ENCODE data around the gene TEAD1. TPM values are rescaled to one million over a fixed set of nuclear protein-coding genes. Genes with fewer than 3 reads are reported as not detected.

TEAD1 gene
- total RNA-seq, 1 donor from 2014 or later, result 12.2 TPM

DNA sequence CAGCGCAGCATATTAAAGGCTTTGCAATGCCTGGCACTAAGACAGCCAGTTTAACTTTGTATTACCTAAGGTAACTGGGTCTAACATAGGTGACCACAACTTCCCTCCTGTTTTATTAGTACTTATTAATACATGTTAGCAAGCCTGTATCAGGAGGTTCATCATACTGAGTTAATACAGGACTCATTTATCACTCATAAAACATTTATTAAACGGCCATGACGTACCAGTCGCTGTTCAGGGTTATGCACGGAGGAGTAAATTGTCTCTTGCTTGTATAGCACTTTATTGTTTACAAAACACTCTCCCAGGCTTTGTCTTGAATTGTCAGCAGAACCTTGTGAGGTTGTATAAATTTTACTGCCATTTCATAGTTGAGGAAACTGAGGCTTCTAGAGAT lies 55.7 kb downstream of the TEAD1 start:
- no peak for DNase-seq (ENCODE audit: low spot score in 2 of 2)
- FAIRE-seq, result no peak

DNA sequence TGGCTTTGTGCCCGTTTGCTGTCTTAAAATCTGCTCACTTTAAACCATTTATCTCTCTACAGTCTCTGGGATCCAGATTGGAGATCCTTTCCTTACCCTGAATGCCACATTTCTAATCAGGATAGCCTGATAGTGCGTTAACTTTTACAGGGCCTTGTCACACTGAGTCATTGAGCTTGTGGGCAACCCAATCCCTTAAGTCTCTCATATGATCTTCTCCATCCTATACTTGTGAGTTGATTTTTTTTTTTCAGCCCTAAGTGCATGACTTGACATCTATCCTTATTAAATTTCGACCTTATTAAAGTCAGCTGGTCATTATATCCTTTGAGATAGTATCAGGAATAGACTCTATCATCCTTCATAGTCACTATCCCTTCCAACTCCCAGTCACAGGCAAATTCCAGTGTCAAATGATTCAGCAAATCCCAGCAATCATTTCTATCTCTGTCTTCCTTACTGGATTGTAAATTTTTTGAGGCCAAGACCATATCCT lies 57.7 kb downstream of the TEAD1 start:
- no peak for FAIRE-seq
- no peak for DNase-seq (ENCODE audit: low spot score in 2 of 2)

DNA sequence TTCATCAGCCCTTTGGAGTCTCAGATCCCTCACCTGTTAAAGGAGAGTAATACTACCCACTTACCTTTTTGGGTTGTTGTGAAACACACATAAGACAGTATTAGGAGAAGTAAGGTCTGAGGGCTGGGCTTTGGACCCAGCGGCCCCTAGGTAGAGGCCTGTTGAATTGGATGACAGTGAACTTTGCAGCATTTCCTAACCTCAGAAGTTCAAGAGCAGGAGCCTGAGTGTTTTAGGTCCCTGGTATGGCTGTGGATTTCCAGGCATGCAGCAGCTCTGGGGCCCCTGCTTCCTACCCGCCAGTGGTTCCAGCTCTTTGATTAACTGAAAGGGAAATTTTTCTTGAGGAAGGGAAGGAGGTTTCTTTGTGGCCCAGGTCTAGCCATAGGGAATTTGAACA lies 58.9 kb downstream of the TEAD1 start:
- DNase-seq (ENCODE audit: low spot score in 2 of 2) (no peak), FAIRE-seq (no peak)

DNA sequence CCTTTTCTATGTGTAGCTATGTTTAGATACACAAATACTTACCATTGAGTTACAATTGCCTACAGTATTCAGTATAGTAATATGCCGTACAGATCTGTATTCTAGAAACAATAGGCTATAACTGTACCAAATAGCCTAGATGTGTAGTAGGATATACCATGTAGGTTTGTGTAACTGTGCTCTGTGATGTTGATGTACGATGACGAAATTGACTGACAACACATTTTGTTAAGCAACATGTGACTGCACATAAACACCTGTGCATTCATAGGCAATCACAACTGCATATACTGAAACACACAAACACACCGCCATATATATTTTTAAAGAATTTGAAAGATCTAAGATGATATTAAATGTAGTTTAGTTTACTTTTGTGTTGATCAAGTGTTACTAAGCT lies 60.4 kb downstream of the TEAD1 start:
- DNase-seq (ENCODE audit: low spot score in 2 of 2) (no peak), FAIRE-seq (no peak)

DNA sequence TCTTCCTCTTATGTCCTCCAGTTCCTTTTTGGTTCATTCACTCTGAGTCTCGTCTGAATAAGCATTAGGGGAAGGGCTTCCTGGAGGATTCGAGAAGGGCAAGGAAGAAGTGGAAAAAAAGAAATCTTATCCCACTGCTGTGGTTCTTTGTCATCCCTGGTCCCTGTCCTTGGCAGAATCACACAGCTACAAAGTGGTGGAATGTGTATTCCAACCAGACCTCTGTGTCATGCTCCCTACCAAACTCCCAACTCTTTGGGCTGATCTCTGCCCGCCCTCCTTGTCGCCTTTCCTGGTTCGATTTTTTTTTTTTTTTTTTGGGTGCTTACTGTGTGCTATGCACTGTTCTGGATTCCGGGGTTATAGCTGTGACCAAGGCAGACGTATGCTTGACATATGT lies 61.0 kb downstream of the TEAD1 start:
- FAIRE-seq (no peak), DNase-seq (ENCODE audit: low spot score in 2 of 2) (no peak)

DNA sequence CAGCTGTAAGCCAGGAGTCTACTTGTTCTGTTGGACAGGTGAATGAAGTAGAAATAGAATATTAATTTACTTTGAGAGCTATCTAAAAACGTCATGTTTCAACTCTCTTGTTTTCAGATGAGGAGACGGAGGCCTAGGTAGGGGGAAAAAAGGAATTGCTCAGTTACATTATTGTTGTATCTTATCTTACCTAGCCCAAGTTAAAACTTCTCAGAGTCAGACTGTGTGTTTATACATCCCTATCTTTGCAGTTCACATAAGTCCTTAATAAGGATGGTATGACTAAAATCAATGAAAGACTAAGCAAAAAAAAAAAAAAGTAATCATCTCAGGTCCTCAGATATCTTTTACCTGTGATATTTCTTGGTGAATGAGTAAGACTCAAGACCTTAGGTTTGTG lies 62.8 kb downstream of the TEAD1 start:
- FAIRE-seq (no peak), DNase-seq (ENCODE audit: low spot score in 2 of 2) (no peak)

DNA sequence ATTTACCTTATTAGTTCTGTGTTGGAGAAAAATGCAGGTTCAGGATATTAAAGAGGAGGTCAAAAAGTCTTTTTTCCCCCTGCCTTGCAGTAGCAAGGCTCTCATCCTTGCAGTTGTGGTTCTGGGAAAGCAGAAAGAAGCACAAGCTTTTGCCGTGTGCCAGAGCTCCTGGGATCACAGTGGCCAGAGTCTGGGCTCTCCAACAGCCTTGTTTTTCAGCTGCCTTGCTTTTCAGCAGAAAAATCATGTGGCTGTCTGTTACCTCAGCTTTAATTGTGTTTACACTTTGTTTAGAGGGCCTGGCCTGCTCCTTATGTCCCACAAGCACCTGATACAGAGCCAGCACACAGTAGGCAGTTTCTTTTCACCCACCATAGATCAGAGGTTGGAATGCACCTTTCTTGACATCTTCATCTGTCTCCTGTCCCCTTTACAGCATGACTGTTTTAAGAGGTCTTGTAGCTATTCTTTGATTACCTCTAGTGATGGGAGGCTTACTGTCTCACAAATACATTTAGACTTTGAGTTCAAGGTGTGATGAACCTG lies 67.5 kb downstream of the TEAD1 start:
- DNase-seq (ENCODE audit: low spot score in 2 of 2) (peak in 1 of 2 donors; percentile 7), FAIRE-seq (no peak)

DNA sequence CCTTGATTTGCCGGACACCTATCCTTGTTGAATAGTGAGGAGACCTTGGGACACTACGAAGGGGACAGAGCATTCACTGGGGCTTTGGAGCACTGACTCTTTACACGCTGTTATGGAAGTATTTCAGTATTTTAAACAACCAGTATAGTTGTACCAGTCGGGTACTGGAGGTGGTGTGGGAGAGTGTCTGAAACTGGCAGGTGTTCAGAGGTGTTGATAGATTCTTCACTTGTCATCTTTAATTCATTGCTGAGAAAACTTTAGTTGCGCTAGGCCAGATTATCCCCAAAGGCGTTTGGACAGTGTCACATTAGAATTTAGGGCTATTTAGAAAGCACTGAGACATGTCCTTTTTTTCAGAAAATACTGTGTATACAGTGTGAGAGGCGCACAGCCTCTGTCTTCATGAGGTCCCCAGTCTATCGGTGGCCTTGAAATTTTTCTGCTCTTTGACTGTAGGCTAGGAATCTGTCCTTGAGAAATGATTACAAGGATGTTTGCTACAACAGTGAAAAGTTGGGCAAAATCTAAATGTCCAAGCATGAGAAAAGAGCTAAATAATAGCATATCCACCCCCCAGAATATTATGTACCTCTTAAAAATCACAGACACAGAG lies 69.7 kb downstream of the TEAD1 start:
- DNase-seq (ENCODE audit: low spot score in 2 of 2), result no peak
- no peak for FAIRE-seq

DNA sequence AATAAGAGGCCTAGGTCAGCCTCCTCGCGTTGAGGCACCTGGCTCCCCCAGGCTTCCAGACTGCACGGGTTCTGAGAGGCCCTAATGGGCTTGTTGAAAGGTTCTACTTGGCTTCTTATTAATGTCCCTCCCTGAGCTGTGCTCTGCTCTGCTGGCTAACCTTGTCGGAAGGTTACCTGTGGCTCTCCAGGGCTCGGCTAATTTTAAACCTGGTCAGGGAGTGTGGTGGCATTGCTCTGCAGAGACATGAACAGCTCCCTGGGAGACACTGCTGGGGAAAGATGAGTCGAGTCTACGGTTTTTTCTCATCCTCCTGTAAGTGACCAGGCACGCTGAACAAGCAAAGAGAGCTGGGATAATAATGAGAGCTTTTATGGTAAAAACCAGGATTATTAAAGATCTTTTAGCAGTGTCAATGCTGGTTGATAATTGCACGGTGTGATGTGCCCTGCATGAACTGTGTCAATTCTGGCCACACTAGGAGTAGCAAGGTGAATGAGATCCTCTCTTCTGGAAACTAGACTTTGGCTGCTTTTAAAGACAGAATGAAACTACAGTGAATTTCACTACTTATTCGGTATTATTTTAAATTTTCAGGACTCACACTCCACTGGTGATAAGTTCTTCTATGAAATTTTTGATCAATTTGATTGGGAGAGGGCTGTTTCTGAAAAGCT lies 70.7 kb downstream of the TEAD1 start:
- DNase-seq (ENCODE audit: low spot score in 2 of 2) (no peak), FAIRE-seq (no peak)

DNA sequence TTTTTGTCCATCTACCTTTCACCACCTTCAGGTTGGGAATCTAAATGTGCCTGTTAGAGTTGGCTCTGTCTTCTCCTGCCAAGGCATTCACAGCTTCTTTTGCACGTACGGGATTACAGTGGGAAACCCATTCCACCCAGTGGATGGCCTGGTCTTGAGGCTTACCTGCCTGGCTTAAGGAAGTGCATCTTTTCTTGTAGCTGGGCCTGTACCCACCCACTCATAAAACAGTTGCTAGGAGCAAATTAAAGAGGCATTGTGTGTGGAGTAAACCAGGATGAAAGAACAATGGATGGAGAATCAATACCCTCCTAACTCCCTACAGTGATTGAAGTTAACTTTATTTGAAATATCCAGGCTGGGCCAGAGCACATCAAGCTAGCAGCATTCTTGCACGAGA lies 71.6 kb downstream of the TEAD1 start:
- FAIRE-seq, result no peak
- DNase-seq (ENCODE audit: low spot score in 2 of 2), result no peak

DNA sequence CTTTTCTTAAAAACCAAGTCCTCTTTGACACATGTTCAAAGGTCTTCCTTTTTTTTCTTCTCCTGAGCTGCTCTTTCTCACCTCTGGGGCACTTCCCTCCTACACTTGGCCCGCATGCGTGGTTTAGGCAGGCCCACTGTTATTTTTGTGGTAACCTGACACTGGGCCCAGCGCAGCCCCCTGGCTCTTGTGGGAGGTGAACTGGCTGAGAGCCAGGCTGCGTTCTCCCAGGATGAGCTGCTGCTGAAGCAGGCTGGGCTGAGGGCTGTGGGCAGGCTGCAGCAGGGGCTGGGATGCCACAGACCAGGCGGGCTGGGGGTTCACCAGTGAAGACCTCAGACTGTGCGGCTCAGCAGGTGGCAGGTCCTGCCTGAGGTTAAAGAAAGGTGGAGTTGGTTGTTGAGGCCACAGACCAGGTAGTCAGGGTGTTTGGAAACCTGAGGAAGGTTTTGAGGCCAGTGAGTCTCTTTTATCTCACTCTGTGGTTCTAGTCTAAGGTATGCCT lies 72.4 kb downstream of the TEAD1 start:
- no peak for FAIRE-seq
- DNase-seq (ENCODE audit: low spot score in 2 of 2), result no peak

DNA sequence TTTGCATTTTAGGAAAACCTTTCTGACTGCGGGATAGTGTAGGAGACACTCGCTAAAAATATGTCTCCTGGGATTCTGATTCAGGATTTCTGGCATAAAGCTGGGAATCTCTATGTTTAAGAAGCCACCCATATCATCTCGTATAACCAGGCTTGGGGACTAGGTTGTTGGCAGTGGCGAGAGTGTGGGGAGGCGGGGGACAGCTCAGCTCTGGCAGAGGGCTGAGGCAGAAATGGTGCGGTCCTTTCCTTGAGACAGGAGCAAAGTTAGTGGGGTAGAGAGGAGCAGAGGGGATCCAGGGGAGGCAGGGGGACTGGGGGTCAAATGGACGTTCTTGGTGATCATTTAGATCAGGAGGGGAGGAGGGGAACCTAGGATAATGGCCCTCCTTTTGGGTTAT lies 74.3 kb downstream of the TEAD1 start:
- DNase-seq (ENCODE audit: low spot score in 2 of 2), result no peak

DNA sequence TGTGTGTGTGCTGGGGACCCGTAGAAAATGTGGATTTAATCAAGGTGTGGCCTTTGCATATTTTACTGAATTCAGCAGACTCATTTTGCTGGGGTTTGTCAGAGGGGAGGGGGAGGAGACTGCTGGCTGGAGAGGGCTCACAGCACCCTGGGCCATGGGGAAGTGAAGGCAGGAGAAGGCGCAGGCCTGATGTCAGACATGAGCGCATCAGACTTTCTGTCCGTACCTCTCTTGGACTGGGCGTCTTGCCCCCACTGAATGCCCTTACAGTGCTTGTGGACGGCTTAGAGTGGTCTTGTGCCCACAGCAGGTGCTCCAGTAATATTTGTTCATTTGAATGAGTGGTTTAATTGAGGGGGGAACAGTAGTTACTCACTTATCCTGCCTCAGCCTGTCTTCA lies 75.2 kb downstream of the TEAD1 start:
- DNase-seq (ENCODE audit: low spot score in 2 of 2) (no peak), FAIRE-seq (no peak)

More for the DNA sequence above, 74.3 kb downstream of the TEAD1 start:
- FAIRE-seq, result no peak

DNA sequence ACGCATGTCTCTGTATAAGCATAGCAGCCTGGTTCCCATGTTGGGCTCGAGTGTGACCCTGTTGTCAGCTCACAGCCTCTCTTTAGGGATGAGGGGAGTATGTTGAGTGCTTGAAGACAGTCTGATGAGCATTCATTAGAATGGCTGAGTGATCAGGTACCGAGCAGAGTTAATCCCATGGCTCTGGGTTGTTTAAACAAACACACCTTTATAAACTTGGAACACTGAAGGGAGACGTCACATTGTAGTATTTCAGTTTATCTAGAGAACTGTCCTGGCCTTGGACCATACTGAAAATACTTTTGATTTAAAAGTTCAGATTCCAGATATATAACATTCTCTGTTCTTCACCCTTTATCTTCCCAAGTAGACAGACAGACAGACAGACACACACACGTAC lies 76.0 kb downstream of the TEAD1 start:
- no peak for DNase-seq (ENCODE audit: low spot score in 2 of 2)
- no peak for FAIRE-seq

DNA sequence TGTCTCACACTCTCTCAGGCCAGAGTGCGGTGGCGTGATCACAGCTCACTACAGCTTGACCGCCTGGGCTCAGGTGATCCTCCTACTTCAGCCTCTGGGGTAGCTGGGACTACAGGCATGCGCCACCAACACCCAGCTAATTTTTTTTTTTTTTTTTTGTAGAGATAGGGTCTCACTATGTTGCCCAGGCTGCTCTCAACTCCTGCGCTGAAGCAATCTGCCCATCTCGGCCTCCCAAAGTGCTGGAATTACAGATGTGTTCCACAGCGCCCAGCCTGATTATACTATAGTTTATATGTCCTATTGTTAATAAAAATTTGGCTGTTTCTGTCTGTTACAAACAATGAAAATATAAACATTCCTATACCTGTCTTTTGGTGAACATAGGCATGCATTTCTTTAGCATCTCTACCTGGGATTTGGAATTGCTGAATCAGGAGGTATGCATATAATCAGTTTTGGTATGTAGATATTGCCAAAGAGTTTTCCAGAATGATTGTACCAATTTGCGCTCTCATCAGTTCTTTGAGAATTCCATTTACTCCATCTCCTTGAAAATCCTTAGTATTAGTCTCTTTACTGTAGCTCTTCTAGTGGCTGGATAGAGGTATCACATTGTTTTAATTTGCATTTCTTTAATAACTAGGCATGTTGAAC lies 78.8 kb downstream of the TEAD1 start:
- DNase-seq (ENCODE audit: low spot score in 2 of 2) (no peak), FAIRE-seq (no peak)

DNA sequence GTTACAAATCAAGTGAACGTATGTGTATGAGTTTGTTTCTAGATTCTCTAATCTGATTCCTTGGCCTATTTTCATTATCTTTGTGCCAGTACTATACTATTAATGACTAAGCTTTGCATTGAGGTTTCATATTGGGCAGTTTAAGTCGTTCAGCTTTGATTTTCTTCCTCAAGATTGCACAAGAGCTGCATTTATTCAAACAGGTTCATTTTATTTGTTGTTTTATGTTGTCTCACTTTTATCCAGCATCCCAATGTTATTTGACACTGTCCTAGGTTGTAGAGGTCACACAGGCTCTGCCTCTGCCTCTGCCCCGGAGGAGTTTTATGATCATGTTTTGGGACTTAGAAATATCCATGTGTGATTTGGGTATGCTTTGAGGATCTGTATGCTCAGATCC lies 79.8 kb downstream of the TEAD1 start:
- no peak for DNase-seq (ENCODE audit: low spot score in 2 of 2)
- FAIRE-seq, result no peak

DNA sequence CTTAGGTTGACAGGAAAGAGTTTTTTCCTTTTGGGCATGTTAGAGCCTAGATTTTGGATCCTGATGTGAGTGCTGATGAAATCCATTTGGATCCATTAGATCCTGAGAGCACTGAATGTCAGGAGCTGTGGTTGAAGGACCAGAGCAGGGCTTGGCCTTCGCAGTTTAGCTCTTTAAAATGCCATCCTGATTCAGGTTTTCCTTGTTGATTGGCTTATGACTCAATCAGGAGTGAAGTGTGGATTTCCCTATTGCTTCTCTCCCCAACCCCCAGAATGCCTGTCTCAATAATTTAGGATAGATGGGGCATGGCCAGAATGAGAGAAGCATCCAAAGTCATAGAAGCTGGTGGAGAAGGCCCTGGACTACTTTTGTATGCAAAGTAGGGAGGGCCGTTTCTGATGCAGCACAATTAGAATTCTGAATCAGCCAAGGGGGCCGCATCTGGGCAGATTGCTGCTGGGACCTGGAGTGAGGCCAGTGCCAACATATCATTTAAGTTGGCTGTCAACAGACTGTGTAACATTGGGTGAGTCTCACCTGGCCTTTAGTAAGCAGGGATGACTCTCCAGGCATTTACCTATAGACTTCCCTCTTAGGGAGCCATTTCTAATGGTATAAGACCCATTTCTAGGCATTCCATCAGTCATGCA lies 80.5 kb downstream of the TEAD1 start:
- FAIRE-seq (no peak), DNase-seq (ENCODE audit: low spot score in 2 of 2) (no peak)

DNA sequence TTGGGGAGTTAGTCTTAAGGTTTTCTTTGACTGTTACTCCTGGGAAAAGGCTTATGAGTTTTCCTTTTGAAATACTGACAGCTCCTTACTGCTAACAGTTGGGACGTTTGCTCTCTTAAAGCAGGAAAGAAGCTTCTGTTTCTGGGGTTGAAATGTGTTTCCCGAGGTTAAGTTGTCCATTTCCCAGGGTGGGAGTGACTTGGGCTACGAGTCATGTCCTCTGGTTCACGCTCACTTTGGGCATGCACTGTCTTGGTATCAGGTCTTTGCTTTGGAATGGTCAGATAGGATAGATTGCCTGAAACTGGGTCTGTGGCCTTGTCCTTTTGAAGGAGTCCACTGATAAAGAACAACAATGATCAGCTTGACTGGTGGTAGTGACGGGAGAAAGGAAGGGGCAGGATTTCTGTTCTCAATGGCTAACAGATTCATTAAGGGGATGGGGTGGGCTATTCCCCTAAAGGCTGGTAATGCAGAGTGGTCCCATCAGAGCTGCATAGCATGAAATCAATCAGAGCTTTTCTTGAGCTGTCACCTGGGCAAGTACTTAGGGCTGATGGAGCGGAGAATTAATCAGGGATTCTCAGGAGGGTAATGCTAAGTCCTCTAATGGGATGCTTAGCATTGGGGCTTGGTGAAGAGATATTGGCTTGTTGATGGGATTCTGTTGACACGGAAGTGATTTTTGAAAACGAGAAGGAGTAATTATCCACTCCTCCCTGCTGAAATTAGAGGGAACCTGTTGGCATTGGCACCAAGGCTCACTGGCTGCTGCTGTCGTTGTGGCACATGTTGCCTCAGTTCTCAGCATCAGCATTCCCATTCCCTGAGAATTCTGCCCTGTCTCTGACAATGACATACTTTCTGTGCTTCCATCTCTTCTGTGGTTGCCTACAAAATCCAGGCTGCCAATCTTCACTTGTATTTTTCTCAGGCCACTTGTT lies 81.6 kb downstream of the TEAD1 start:
- DNase-seq (ENCODE audit: low spot score in 2 of 2) (no peak), FAIRE-seq (no peak)

DNA sequence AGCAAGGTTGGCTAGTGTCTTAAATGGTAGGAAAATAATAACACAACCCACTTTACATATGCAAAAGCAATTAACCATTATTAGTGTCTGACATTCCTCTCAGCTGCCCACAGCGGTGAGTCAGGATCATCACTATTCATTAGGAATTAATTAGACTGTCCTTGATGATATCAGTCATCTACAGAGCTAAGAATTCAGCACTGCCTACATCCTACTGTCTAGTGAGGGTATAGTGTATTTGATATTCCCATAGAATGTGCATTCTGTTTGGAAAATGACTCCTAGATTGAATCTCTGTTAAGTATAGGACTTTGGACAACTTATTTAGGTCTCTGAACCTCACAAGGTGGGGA lies 82.2 kb downstream of the TEAD1 start:
- DNase-seq (ENCODE audit: low spot score in 2 of 2) (no peak), FAIRE-seq (no peak)

DNA sequence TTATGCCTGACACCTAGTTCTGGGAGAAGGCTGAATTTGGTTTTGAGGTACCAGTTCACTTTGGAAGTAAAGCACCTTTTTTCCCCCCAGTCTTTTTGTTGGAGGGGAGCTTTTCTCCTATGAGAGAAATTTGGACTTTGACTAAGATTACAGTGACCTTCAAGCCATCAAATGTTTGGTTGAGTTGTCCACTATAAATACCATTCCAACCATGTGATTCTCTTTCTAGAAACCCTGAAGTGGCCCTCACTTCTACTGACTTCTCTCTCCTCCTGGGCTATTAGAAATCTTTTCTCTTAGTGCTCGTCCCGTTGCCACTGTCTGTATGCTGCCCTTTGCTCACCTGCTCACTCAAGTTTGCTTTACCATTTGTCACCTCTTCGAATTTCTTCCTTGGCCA lies 82.6 kb downstream of the TEAD1 start:
- no peak for DNase-seq (ENCODE audit: low spot score in 2 of 2)
- FAIRE-seq, result no peak
